WTC11 (cell line): ENCODE data around the gene RPS16. TPM values are rescaled to one million over a fixed set of nuclear protein-coding genes. Genes with fewer than 3 reads are reported as not detected.

Experiments
- AR ChIP-seq: fragments of 250-450 bp; sonication (Bioruptor Pico); IDR thresholded peaks from 2 replicates; pipeline ENCODE4 v1.9.0; 2021; ENCODE audit warnings: mild to moderate bottlenecking
- CREB1 ChIP-seq: sonication (generic); formaldehyde crosslinking; IDR thresholded peaks from 2 replicates; pipeline ENCODE4 v1.8.0; 2023; ENCODE audit warnings: mild to moderate bottlenecking, missing genetic modification reagents
- ELF4 ChIP-seq: sonication (generic); formaldehyde crosslinking; IDR thresholded peaks from 2 replicates; pipeline ENCODE4 v1.8.1; 2022; ENCODE audit warnings: low read depth, mild to moderate bottlenecking, moderate library complexity, missing genetic modification reagents
- ERG ChIP-seq: fragments of 250-450 bp; sonication (Bioruptor Pico); IDR thresholded peaks from 2 replicates; pipeline ENCODE4 v1.8.0; 2021; ENCODE audit warnings: mild to moderate bottlenecking
- GRHL2 ChIP-seq: fragments of 250-450 bp; sonication (Bioruptor Pico); IDR thresholded peaks from 2 replicates; pipeline ENCODE4 v1.8.0; 2022; ENCODE audit warnings: mild to moderate bottlenecking, moderate library complexity; ENCODE audit not compliant: insufficient replicate concordance, severe bottlenecking
- MAX ChIP-seq: sonication (generic); formaldehyde crosslinking; IDR thresholded peaks from 2 replicates; pipeline ENCODE4 v1.8.0; 2022; ENCODE audit warnings: mild to moderate bottlenecking, missing genetic modification reagents
- MXD4 ChIP-seq: fragments of 250-450 bp; sonication (Bioruptor Pico); IDR thresholded peaks from 2 replicates; pipeline ENCODE4 v1.8.0; 2021; ENCODE audit warnings: mild to moderate bottlenecking, moderate library complexity, borderline replicate concordance
- NFE2L1 ChIP-seq: sonication (generic); formaldehyde crosslinking; IDR thresholded peaks from 2 replicates; pipeline ENCODE4 v1.8.1; 2023; ENCODE audit warnings: missing genetic modification reagents
- NFYB ChIP-seq: sonication (generic); formaldehyde crosslinking; conservative IDR thresholded peaks from 2 replicates; pipeline ENCODE4 v1.8.0; 2022; ENCODE audit warnings: low read depth, missing genetic modification reagents
- NR1H2 ChIP-seq: sonication (generic); formaldehyde crosslinking; IDR thresholded peaks from 2 replicates; pipeline ENCODE4 v1.9.0; 2021; ENCODE audit warnings: mild to moderate bottlenecking, moderate library complexity, missing genetic modification reagents
- SMAD3 ChIP-seq: sonication (generic); formaldehyde crosslinking; IDR thresholded peaks from 2 replicates; pipeline ENCODE4 v1.8.0; 2022; ENCODE audit warnings: missing genetic modification reagents, mild to moderate bottlenecking, borderline replicate concordance
- SMAD4 ChIP-seq: sonication (generic); formaldehyde crosslinking; IDR thresholded peaks from 2 replicates; pipeline ENCODE4 v1.8.0; 2022; ENCODE audit warnings: mild to moderate bottlenecking, missing genetic modification reagents
- USF1 ChIP-seq: sonication (generic); formaldehyde crosslinking; IDR thresholded peaks from 2 replicates; pipeline ENCODE4 v1.8.0; 2022; ENCODE audit warnings: mild to moderate bottlenecking, missing genetic modification reagents
- ZBTB43 ChIP-seq: sonication (generic); formaldehyde crosslinking; IDR thresholded peaks from 2 replicates; pipeline ENCODE4 v1.8.1; 2023; ENCODE audit warnings: mild to moderate bottlenecking, missing genetic modification reagents
- ZMAT4 ChIP-seq: fragments of 250-450 bp; sonication (Bioruptor Pico); IDR thresholded peaks from 2 replicates; pipeline ENCODE4 v1.9.0; 2021; ENCODE audit warnings: mild to moderate bottlenecking
- ZNF219 ChIP-seq: sonication (generic); formaldehyde crosslinking; IDR thresholded peaks from 2 replicates; pipeline ENCODE4 v1.8.0; 2023; ENCODE audit warnings: missing genetic modification reagents, mild to moderate bottlenecking, borderline replicate concordance
- ZNF281 ChIP-seq: sonication (generic); formaldehyde crosslinking; IDR thresholded peaks from 2 replicates; pipeline ENCODE4 v1.8.0; 2023; ENCODE audit warnings: mild to moderate bottlenecking, missing genetic modification reagents
- ZNF317 ChIP-seq: sonication (generic); formaldehyde crosslinking; IDR thresholded peaks from 2 replicates; pipeline ENCODE4 v1.8.1; 2023; ENCODE audit warnings: low read depth, mild to moderate bottlenecking, moderate library complexity, missing genetic modification reagents, borderline replicate concordance
- ZNF396 ChIP-seq: fragments of 250-450 bp; sonication (Bioruptor Pico); IDR thresholded peaks from 2 replicates; pipeline ENCODE4 v1.8.0; 2021; ENCODE audit warnings: mild to moderate bottlenecking, moderate library complexity, borderline replicate concordance
- ZNF512 ChIP-seq: sonication (generic); formaldehyde crosslinking; IDR thresholded peaks from 2 replicates; pipeline ENCODE4 v1.8.1; 2022; ENCODE audit warnings: missing genetic modification reagents, borderline replicate concordance
- ZNF532 ChIP-seq: fragments of 250-450 bp; sonication (Bioruptor Pico); IDR thresholded peaks from 2 replicates; pipeline ENCODE4 v1.9.0; 2021; ENCODE audit warnings: mild to moderate bottlenecking, borderline replicate concordance
- total RNA-seq: library from RNA; stranded (reverse); gene quantifications from 3 replicates; pipeline ENCODE4 v1.2.3, GENCODE V29; 2021

RPS16 gene
- total RNA-seq, 1 experiment from 2014 or later, result 2,962 TPM

GRCh38 chr19:39430675-39431593 is 4.8 kb downstream of the RPS16 start (continued):
- TF ChIP-seq GRHL2 (CRISPR knock-in tag) (no peak), MAX (peak; percentile 70), AR (CRISPR knock-in tag) (no peak; the same call in 1 of the 2 replicates), ZNF396 (no peak), ZNF512 (no peak), CREB1 (no peak), MXD4 (CRISPR knock-in tag) (no peak), ZNF281 (CRISPR knock-in tag) (no peak), ZNF532 (0 out of 2 replicates have a peak, but pooled peaks have one; percentile 33), SMAD3 (CRISPR knock-in tag) (no peak), ELF4 (CRISPR knock-in tag) (no peak), NR1H2 (no peak), ERG (CRISPR knock-in tag) (no peak), ZNF317 (CRISPR knock-in tag) (no peak), NFYB (0 out of 2 replicates have a peak, but pooled peaks have one; percentile 21), NFE2L1 (no peak), ZMAT4 (CRISPR knock-in tag) (no peak), ZBTB43 (no peak), SMAD4 (CRISPR knock-in tag) (no peak), USF1 (CRISPR knock-in tag) (no peak; the same call in 1 of the 2 replicates), ZNF219 (CRISPR knock-in tag) (no peak)
